Erythroblast (primary cell): ENCODE results near the gene TAGAP.

Source experiments
- GATA1 ChIP-seq: IDR thresholded peaks from 2 replicates; pipeline ENCODE4 v1.6.1; 2011; ENCODE audit warnings: low read depth, mild to moderate bottlenecking, control low read depth, low read length, moderate library complexity
- POLR2A ChIP-seq: IDR thresholded peaks from 2 replicates; pipeline ENCODE4 v1.6.1; 2011; ENCODE audit warnings: mild to moderate bottlenecking, low read length

DNA sequence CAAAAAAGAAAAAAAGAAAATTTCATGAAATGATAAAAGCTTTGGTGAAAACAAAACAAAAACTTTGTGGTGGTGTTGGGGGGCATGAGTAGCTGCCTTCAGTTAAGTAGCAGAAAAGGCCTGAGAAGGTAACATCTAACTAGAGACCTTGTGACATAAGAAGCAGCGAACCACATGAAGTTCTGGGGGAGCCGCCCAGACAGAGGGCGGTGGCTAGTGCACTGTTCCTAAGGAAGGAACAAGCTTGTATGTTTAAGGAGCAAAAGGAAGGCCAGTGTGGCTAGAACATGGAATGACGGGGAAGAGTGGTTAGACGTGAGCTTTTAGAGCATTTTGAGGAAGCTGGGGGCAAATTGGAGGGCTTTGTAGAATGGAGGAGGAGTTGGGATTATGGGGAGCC lies 37.3 kb downstream of the TAGAP start:
- TF ChIP-seq POLR2A (no peak), GATA1 (no peak)
